ENCODE results near the gene GABBR2.

DNA sequence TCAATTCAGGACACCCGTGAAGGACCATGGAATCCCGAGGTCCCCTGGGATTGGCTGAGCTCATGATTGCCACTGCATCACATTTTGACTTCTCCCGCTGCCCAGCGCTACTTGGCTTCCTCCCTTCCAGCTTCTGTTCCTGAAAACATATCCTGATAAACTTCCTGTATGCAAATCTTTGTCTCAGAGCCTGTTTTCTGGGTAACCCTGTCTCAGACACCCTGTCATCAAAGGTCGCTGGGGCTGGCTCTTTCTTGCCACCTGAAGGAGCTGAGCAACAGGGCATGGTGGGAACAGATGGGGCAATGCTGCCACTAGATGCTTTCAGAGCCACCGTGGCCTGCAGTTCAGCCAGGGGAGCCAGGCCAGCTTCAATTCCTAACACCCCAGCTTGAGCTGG, 299.0 kb downstream of the GABBR2 start:
- TF ChIP-seq, protein P1, sequence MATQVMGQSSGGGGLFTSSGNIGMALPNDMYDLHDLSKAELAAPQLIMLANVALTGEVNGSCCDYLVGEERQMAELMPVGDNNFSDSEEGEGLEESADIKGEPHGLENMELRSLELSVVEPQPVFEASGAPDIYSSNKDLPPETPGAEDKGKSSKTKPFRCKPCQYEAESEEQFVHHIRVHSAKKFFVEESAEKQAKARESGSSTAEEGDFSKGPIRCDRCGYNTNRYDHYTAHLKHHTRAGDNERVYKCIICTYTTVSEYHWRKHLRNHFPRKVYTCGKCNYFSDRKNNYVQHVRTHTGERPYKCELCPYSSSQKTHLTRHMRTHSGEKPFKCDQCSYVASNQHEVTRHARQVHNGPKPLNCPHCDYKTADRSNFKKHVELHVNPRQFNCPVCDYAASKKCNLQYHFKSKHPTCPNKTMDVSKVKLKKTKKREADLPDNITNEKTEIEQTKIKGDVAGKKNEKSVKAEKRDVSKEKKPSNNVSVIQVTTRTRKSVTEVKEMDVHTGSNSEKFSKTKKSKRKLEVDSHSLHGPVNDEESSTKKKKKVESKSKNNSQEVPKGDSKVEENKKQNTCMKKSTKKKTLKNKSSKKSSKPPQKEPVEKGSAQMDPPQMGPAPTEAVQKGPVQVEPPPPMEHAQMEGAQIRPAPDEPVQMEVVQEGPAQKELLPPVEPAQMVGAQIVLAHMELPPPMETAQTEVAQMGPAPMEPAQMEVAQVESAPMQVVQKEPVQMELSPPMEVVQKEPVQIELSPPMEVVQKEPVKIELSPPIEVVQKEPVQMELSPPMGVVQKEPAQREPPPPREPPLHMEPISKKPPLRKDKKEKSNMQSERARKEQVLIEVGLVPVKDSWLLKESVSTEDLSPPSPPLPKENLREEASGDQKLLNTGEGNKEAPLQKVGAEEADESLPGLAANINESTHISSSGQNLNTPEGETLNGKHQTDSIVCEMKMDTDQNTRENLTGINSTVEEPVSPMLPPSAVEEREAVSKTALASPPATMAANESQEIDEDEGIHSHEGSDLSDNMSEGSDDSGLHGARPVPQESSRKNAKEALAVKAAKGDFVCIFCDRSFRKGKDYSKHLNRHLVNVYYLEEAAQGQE (IDR thresholded peaks at IDR 0.05; ENCODE audit: low read depth), result no peak
- TF ChIP-seq, protein P2, sequence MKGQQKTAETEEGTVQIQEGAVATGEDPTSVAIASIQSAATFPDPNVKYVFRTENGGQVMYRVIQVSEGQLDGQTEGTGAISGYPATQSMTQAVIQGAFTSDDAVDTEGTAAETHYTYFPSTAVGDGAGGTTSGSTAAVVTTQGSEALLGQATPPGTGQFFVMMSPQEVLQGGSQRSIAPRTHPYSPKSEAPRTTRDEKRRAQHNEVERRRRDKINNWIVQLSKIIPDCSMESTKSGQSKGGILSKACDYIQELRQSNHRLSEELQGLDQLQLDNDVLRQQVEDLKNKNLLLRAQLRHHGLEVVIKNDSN (IDR thresholded peaks at IDR 0.05), result no peak
- no peak for TF ChIP-seq ZBTB7A (IDR thresholded peaks at IDR 0.05; ENCODE audit: low read depth)
- TF ChIP-seq TAF1 (IDR thresholded peaks at IDR 0.05; ENCODE audit: low read depth), result no peak
- TF ChIP-seq, protein P3, sequence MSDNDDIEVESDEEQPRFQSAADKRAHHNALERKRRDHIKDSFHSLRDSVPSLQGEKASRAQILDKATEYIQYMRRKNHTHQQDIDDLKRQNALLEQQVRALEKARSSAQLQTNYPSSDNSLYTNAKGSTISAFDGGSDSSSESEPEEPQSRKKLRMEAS (IDR thresholded peaks at IDR 0.05), result no peak
- TF ChIP-seq TEAD4 (IDR thresholded peaks at IDR 0.05), result no peak
- no peak for TF ChIP-seq RAD21 (IDR thresholded peaks at IDR 0.05; ENCODE audit: low read depth)
- TF ChIP-seq CREB1 (IDR thresholded peaks at IDR 0.05; ENCODE audit: low read depth), result no peak
- no peak for TF ChIP-seq TCF12 (IDR thresholded peaks at IDR 0.05; ENCODE audit: low read depth)
- no peak for TF ChIP-seq YY1 (IDR thresholded peaks at IDR 0.05; ENCODE audit: low read depth)
- no peak for TF ChIP-seq FOXM1 (IDR thresholded peaks at IDR 0.05; ENCODE audit: borderline replicate concordance, low read depth)
